Measurements from ENCODE around the gene SPATA17.

GRCh38 chr1:217888328-217888727, 257.2 kb downstream of the SPATA17 start:
- TF ChIP-seq POLR2A (IDR thresholded peaks at IDR 0.05; ENCODE audit: low read depth, low read length) (no peak), POLR2AphosphoS5 (IDR thresholded peaks at IDR 0.05; ENCODE audit: low read depth, low read length) (no peak), TAF1 (IDR thresholded peaks at IDR 0.05; ENCODE audit: borderline replicate concordance, low read depth, low read length) (no peak)

All from GM12892 (cell line).